GM21528 (cell line): ENCODE results near the gene UBLCP1.
"Not testable (repeated sequence)": the region's sequence is repeated elsewhere in the genome, so short reads cannot be mapped to it uniquely, and the experiment has no call there.

Experiments used
- ATAC-seq: cut with Tn5 transposase; IDR thresholded peaks from one replicate; pipeline ENCODE4 v1.9.1; 2021; ENCODE audit warnings: mild to moderate bottlenecking, moderate library complexity; ENCODE audit not compliant: unreplicated experiment, low FRiP score

Gene UBLCP1

GRCh38 chr5:159262859-159263568, at the start of gene UBLCP1:
Gene UBLCP1, plus strand, starts transcription at chr5:159263290. Its CDS starts 5,626 bp downstream, at chr5:159268916.
- peak; percentile 94 for ATAC-seq

- no peak for ATAC-seq
Observed at GRCh38 chr5:159214486-159215271, 48.4 kb upstream of the UBLCP1 start.

GRCh38 chr5:159215886-159216285, 47.2 kb upstream of the UBLCP1 start:
- no peak for ATAC-seq

- ATAC-seq, result no peak
Observed at GRCh38 chr5:159216454-159216853, 46.6 kb upstream of the UBLCP1 start.

GRCh38 chr5:159217236-159217635, 45.9 kb upstream of the UBLCP1 start:
- ATAC-seq, result no peak

GRCh38 chr5:159218595-159219023, 44.5 kb upstream of the UBLCP1 start:
- ATAC-seq, result no peak

- ATAC-seq, result no peak
Observed at GRCh38 chr5:159220206-159220605, 42.9 kb upstream of the UBLCP1 start.

GRCh38 chr5:159223469-159223868, 39.6 kb upstream of the UBLCP1 start:
- no peak for ATAC-seq

GRCh38 chr5:159224471-159224870, 38.6 kb upstream of the UBLCP1 start:
- no peak for ATAC-seq

- ATAC-seq, result no peak
Observed at GRCh38 chr5:159226451-159226850, 36.6 kb upstream of the UBLCP1 start.

- ATAC-seq, result no peak
Observed at GRCh38 chr5:159227452-159227851, 35.6 kb upstream of the UBLCP1 start.

- not testable (repeated sequence) for ATAC-seq
Observed at GRCh38 chr5:159228097-159228496, 35.0 kb upstream of the UBLCP1 start.

- no peak for ATAC-seq
Observed at GRCh38 chr5:159230657-159231056, 32.4 kb upstream of the UBLCP1 start.

- ATAC-seq, result no peak
Observed at GRCh38 chr5:159231167-159231566, 31.9 kb upstream of the UBLCP1 start.

- ATAC-seq, result not testable (repeated sequence)
Observed at GRCh38 chr5:159235871-159236520, 27.1 kb upstream of the UBLCP1 start.

- ATAC-seq, result no peak
Observed at GRCh38 chr5:159240301-159240870, 22.7 kb upstream of the UBLCP1 start.

GRCh38 chr5:159241946-159242552, 21.0 kb upstream of the UBLCP1 start:
- no peak for ATAC-seq

- no peak for ATAC-seq
Observed at GRCh38 chr5:159242656-159243055, 20.4 kb upstream of the UBLCP1 start.

GRCh38 chr5:159243385-159243784, 19.7 kb upstream of the UBLCP1 start:
- ATAC-seq, result no peak

- ATAC-seq, result no peak
Observed at GRCh38 chr5:159244163-159244562, 18.9 kb upstream of the UBLCP1 start.

- ATAC-seq, result no peak
Observed at GRCh38 chr5:159244890-159245289, 18.2 kb upstream of the UBLCP1 start.
